GM12891 (cell line): Measurements from ENCODE around the gene KRI1. TPM values are rescaled to one million over a fixed set of nuclear protein-coding genes. Genes with fewer than 3 reads are reported as not detected.
A peak's percentile ranks its signal among the peaks of the same experiment; 100 is the strongest.

Source experiments
- DNase-seq: peaks from one replicate; pipeline ENCODE4 v3.0.0; 2011; ENCODE audit warnings: low spot score; ENCODE audit not compliant: insufficient read length
- FAIRE-seq: peaks from 2 replicates; lab custom pipeline; 2011; peaks lifted over from hg19 to GRCh38; lab: Jason Lieb, UNC
- PAX5 ChIP-seq: IDR thresholded peaks from 2 replicates; pipeline ENCODE4 v1.6.1; 2011; ENCODE audit warnings: low read length, moderate library complexity, mild to moderate bottlenecking; ENCODE audit not compliant: insufficient read depth, severe bottlenecking
- POLR2A ChIP-seq: IDR thresholded peaks from 2 replicates; pipeline ENCODE4 v1.6.1; 2011; ENCODE audit warnings: low read depth, low read length, control low read depth
- POLR2AphosphoS5 ChIP-seq: IDR thresholded peaks from 2 replicates; pipeline ENCODE4 v1.6.1; 2011; ENCODE audit warnings: low read depth, low read length, control low read depth
- POU2F2 ChIP-seq: IDR thresholded peaks from 2 replicates; pipeline ENCODE4 v1.6.1; 2011; ENCODE audit warnings: low read depth, mild to moderate bottlenecking, control low read depth, low read length, moderate library complexity
- SPI1 ChIP-seq: IDR thresholded peaks from 2 replicates; pipeline ENCODE4 v1.6.1; 2011; ENCODE audit warnings: low read depth, low read length, control low read depth
- TAF1 ChIP-seq: IDR thresholded peaks from 2 replicates; pipeline ENCODE4 v1.6.1; 2011; ENCODE audit warnings: low read depth, low read length, control low read depth
- polyA plus RNA-seq: library from polyadenylated mRNA; unstranded; fragments of >200 nt; gene quantifications from one replicate; pipeline ENCODE4 v1.2.1, GENCODE V29; 2012; ENCODE audit warnings: low read depth, missing spikeins, inconsistent platforms; ENCODE audit not compliant: missing spikeins

KRI1 gene
- 15.2 TPM for polyA plus RNA-seq

- peak; percentile 93 for DNase-seq
- peak; percentile 99 for FAIRE-seq
- TF ChIP-seq POU2F2 (no peak), POLR2AphosphoS5 (0 out of 2 replicates have a peak, but pooled peaks have one; percentile 37), POLR2A (0 out of 2 replicates have a peak, but pooled peaks have one; percentile 44), SPI1 (no peak; the same call in 1 of the 2 replicates), PAX5 (peak; percentile 23), TAF1 (no peak; the same call in 1 of the 2 replicates)
These were observed at the start of gene KRI1 for GRCh38 chr19:10565567-10566407. KRI1 (minus strand) TSS chr19:10566010; CDS start chr19:10565999, 11 bp downstream.

DNA sequence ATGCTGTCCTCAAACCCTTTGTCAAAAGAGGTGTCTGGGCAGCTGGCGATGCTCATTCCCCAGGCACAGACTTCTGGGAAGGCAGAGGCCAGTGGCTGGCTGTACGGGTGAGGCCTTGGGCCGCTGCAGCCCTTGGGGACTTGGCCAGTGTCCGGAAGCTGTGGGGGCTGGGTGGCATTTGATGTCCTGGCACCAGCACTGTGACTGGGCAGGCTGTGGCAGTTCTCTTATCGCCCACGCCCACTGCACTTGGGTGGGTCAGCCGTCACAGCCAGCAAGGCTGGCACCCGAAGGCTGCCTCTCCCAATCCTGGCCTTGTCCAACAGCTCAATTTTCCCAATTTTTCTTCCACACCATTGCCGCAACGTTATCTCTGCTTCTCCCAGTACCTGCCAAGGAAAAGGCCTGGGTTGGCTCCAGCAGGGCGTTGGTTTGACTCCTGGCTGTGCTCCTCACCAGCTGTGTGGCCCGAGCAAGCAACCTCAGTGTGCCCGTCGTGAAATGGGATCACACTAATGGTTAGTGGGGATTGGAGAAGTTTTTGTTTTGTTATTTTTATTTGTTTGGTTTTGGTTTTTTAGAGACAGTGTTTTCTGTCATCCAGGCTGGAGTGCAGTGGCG lies 46.8 kb upstream of the KRI1 start:
- FAIRE-seq (no peak), DNase-seq (no peak)
- no peak for TF ChIP-seq POLR2AphosphoS5
- TF ChIP-seq PAX5: no peak
- no peak for TF ChIP-seq SPI1
- no peak for TF ChIP-seq TAF1
- no peak for TF ChIP-seq POLR2A
- TF ChIP-seq POU2F2: no peak

DNA sequence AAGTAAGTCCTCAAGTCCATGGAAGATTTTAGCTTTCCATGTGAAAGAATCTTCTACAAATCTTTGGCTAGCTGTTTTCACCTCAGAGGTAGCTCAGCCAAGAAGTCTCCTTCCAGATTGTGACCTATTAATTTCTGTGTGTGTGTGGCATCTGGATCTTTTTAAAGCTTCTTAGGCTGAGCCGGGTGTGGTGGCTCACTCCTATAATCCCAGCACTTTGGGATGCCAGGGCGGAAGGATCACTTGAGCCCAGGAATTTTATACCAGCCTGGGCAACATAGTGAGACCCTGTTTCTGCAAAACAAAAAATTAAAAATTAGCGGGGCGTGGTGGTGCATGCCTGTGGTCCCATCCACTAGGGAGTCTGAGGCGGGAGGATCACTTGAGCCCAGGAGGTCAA lies 46.1 kb upstream of the KRI1 start:
- TF ChIP-seq POLR2A: no peak
- TF ChIP-seq POU2F2: no peak
- no peak for TF ChIP-seq PAX5
- TF ChIP-seq TAF1: no peak
- TF ChIP-seq SPI1: no peak
- FAIRE-seq (no peak), DNase-seq (no peak)

GRCh38 chr19:10604460-10604980 lies 38.7 kb upstream of the KRI1 start:
- no peak for TF ChIP-seq POU2F2
- no peak for TF ChIP-seq SPI1
- no peak for TF ChIP-seq TAF1
- no peak for TF ChIP-seq PAX5
- no peak; the same call in 1 of the 2 replicates for TF ChIP-seq POLR2AphosphoS5
- TF ChIP-seq POLR2A: no peak
- FAIRE-seq (no peak), DNase-seq (peak; percentile 49)

DNA sequence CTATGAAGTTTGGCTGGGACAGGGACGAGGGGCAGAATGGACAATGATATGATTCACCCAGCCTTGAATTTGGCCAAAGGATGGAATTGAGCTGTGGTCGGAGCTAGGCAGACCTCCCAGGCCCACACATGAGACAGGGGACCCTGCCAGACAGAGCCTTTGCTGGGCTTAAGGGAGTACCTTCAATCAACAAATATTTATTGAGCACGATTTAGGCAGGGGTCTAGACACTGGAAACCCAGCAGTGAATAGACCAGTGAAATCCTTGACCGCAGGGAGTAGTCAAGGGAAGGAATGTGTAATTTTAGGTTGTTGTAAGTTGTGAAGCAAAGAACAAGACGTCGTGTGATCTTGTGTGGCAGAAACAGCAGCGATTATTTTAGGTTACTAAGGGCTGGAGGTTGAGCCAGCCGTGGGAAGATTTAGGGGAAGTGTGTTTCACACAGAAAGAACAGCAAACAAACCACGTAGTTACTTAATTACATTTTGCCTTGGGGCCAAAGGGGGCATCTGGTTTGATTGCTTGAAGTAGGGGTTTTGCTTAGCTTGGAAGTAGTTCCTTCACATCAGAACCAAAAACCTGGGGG lies 38.2 kb upstream of the KRI1 start:
- peak; percentile 30 for DNase-seq
- peak; percentile 78 for FAIRE-seq
- TF ChIP-seq SPI1: peak; percentile 82
- no peak for TF ChIP-seq TAF1

- FAIRE-seq (peak; percentile 48), DNase-seq (peak; percentile 35)
- TF ChIP-seq POLR2AphosphoS5: no peak
- TF ChIP-seq POU2F2: peak; percentile 59; the same call in 1 of the 2 replicates
- peak; percentile 28; the same call in 1 of the 2 replicates for TF ChIP-seq POLR2A
- no peak for TF ChIP-seq PAX5
- TF ChIP-seq SPI1: no peak
- peak; percentile 6; the same call in 1 of the 2 replicates for TF ChIP-seq TAF1
These were observed 37.5 kb upstream of the KRI1 start for GRCh38 chr19:10603084-10603872.

DNA sequence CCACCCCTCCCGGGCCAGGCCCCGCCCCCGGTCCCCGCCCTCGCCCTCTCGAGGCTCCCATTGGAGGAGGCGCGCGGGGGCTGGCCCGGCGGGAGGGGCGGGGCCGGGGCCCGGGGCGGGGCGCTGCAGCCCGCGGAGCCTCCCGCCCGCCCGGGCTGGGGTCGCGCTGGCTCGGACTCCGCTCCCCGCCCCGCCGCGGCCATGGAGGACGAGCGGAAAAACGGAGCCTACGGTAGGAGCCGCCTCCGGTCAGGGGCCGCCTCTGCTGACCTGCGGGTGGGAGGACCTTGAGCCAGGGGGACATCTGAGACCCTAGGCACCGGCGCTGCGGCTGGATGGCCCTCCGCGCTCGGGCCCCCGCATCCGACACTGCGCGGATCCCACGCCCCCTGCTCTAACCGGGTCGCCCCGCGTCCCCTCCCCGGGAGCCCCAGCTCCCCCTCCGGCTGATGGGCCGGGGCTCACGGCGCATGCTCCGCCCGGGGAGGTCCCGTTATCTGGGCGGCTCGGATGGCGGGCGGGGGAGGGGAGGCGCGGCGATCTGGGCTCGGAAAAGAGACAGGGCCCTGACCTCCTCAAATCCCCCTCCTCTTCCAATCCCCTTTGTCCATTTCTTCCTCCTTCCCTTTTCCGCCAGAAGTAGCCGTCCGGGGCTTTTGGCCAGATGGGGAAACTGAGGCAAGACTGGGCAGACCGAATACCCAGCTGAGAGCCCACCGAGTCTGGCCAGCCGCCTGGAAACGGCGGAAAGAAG lies 36.7 kb upstream of the KRI1 start:
- DNase-seq (peak; percentile 92), FAIRE-seq (peak; percentile 45)
- TF ChIP-seq POLR2A: no peak
- no peak for TF ChIP-seq POU2F2
- TF ChIP-seq TAF1: peak; percentile 6; the same call in 1 of the 2 replicates

DNA sequence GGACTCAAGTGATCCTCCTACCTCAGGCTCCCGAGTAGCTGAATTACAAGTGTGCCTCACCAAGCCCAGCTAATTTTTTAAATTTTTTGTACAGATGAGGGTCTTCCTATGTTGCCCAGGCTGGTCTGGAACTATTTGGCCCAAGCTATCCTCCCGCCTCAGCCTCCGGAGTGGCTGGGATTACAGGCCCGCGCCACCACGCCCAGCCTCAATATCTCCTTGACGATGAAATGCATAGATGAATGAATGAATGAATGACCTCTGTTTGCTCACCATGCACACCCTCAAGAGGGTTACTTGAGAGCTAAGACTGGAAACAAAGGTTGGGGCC lies 36.2 kb upstream of the KRI1 start:
- DNase-seq (no peak), FAIRE-seq (no peak)
- no peak for TF ChIP-seq POLR2A
- TF ChIP-seq SPI1: no peak
- TF ChIP-seq TAF1: no peak
- no peak for TF ChIP-seq POLR2AphosphoS5
- TF ChIP-seq PAX5: no peak
- TF ChIP-seq POU2F2: no peak
